OCI-LY3 (cell line): Measurements from ENCODE around the gene ARNT2.

ENCODE experiments used
- CTCF ChIP-seq: fragments of 200-600, 300-600 bp; sonication (generic); IDR thresholded peaks from 2 replicates; pipeline ENCODE4 v1.5.1; 2014; ENCODE audit warnings: antibody characterized with exemption, low read length, low read depth
- EZH2phosphoT487 ChIP-seq: fragments of 200-600 bp; shearing (Covaris generic); IDR thresholded peaks from 2 replicates; pipeline ENCODE4 v1.6.1; 2018; ENCODE audit warnings: antibody characterized with exemption, mixed run types, low read depth

- TF ChIP-seq EZH2phosphoT487 (no peak), CTCF (no peak)
Measured at GRCh38 chr15:80414546-80415357, 10.6 kb downstream of the ARNT2 start.
